Spleen (tissue), 11 donors: ENCODE measurements around the gene C6orf141. TPM values are rescaled to one million over a fixed set of nuclear protein-coding genes. Genes with fewer than 3 reads are reported as not detected.

Experiments
- DNase-seq: peaks from one replicate; pipeline ENCODE4 v3.0.0-alpha.2; 2020
- H3K27ac ChIP-seq, 8 donors: fragments of 200-600 bp; sonication (generic) in 7 of 8; 1 replicate in 4 of 8; 2 replicates in 4 of 8; pipeline versions ENCODE4 v1.5.0 to v1.8.0; 2016 to 2021; ENCODE audit warnings: inconsistent platforms in 4 of 8, mild to moderate bottlenecking in 4 of 8, moderate library complexity in 1 of 8
- H3K27me3 ChIP-seq, 7 donors: fragments of 200-600 bp; sonication (generic) in 6 of 7; replicated peaks in 1 of 7; 1 replicate in 4 of 7; 2 replicates in 3 of 7; pipeline versions ENCODE4 v1.5.0 to v1.8.0; 2016 to 2021; ENCODE audit warnings: inconsistent platforms in 3 of 7, mild to moderate bottlenecking in 1 of 7
- H3K36me3 ChIP-seq, 6 donors: fragments of 200-600 bp; sonication (generic) in 5 of 6; 1 replicate in 4 of 6; 2 replicates in 2 of 6; pipeline versions ENCODE4 v1.5.0 to v1.8.0; 2016 to 2021; ENCODE audit warnings: inconsistent platforms in 2 of 6
- H3K4me1 ChIP-seq, 6 donors: fragments of 200-600 bp; sonication (generic) in 5 of 6; 1 replicate in 3 of 6; 2 replicates in 3 of 6; pipeline versions ENCODE4 v1.5.0 to v1.8.0; 2016 to 2021; ENCODE audit warnings: inconsistent platforms in 3 of 6
- H3K4me3 ChIP-seq, 8 donors: fragments of 200-600 bp; sonication (generic) in 7 of 8; 1 replicate in 4 of 8; 2 replicates in 4 of 8; pipeline versions ENCODE4 v1.5.0 to v1.8.0; 2016 to 2021; ENCODE audit warnings: inconsistent platforms in 4 of 8, mild to moderate bottlenecking in 4 of 8, moderate library complexity in 2 of 8
- H3K9me3 ChIP-seq, 8 donors: fragments of 200-600 bp; sonication (generic) in 7 of 8; 1 replicate in 4 of 8; 2 replicates in 4 of 8; pipeline versions ENCODE4 v1.5.0 to v1.8.0; 2016 to 2021; ENCODE audit warnings: inconsistent platforms in 4 of 8
- CTCF ChIP-seq, 11 experiments: fragments of 200-600 bp in 7 of 11; fragments of 450-650 bp in 4 of 11; sonication (generic) in 4 of 11; IDR thresholded peaks in 8 of 11; conservative IDR thresholded peaks in 3 of 11; 1 replicate in 7 of 11; 2 replicates in 4 of 11; pipeline versions ENCODE4 v1.4.0 to v1.8.0; 2016 to 2021; ENCODE audit warnings: antibody characterized with exemption in 11 of 11, inconsistent platforms in 4 of 11, mild to moderate bottlenecking in 1 of 11
- POLR2A ChIP-seq, 3 donors: fragments of 450-650 bp; IDR thresholded peaks; one replicate each; pipeline ENCODE4 v1.5.1; 2017; ENCODE audit warnings: antibody characterized with exemption in 3 of 3, mild to moderate bottlenecking in 1 of 3
- POLR2AphosphoS5 ChIP-seq, 3 donors: sonication (generic); formaldehyde crosslinking; IDR thresholded peaks; one replicate each; pipeline ENCODE4 v1.5.1; 2017; ENCODE audit warnings: antibody characterized with exemption in 3 of 3
- WGBS, 5 donors: extraction: QIAGEN DNeasy Blood & Tissue Kit in 3 of 5; methylation state at CpG; one replicate each; pipeline versions ENCODE4 v1.1.5 to v1.1.7; 2013 to 2018; 5-methylcytosine and 5-hydroxymethylcytosine counted together
- intact Hi-C: fragments of 100-400 bp; cut with DNase I; formaldehyde crosslinking; loops from one replicate; pipeline ENCODE4 v1.15.0; 2023; ENCODE audit warnings: low total_unique reads
- polyA plus RNA-seq, 3 donors: library from polyadenylated mRNA; stranded (reverse); fragments of 200-250 nt; gene quantifications; one replicate each; pipeline ENCODE4 v1.2.1, GENCODE V29; 2013
- total RNA-seq, 7 donors: library from RNA; depleted of rRNA in 3 of 7; stranded (reverse); fragments of >200 nt in 3 of 7; fragmentation: NEBNext Ultra II Directional in 4 of 7; extraction: Animal tissue kit (Norgen Biotek cat#: 25700) in 4 of 7; gene quantifications; one replicate each; pipeline versions ENCODE4 v1.1.0 to v1.2.1, GENCODE V29; 2016 to 2021
- donor health status: healthy with polysubstance abuse.
- donor health status: DM: no; HTN: no; CAD: no; lungs with moderate emphysema.
- donor health status: DM: no; HTN: no; CAD: no.
- donor health status: Bipolar disorder and iron deficiency.
- donor health status: healthy.
- donor health status: DM: no; HTN: no; CAD: no.
- donor health status: DM: yes; HTN: yes; CAD: no.

The C6orf141 gene
- total and polyA plus RNA-seq, 10 donors = 0.12 TPM; not detected in 9

DNA sequence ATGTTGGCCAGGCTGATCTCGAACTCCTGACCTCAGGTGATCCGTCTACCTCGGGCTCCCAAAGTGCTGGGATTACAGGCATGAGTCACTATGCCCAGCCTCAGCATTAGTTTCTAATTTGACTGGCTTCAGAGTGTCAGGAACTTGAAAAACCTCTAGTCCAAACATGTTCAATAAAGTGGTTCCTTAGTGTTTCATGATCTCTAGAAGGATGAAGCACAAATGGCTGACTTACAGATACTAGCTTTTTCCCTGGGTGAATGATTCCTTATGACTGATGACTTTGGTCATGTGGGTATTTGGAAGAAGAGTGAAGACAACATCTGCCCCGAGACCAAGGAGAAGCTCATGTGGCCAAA is 34.3 kb upstream of the C6orf141 start:
- no peak for DNase-seq

DNA sequence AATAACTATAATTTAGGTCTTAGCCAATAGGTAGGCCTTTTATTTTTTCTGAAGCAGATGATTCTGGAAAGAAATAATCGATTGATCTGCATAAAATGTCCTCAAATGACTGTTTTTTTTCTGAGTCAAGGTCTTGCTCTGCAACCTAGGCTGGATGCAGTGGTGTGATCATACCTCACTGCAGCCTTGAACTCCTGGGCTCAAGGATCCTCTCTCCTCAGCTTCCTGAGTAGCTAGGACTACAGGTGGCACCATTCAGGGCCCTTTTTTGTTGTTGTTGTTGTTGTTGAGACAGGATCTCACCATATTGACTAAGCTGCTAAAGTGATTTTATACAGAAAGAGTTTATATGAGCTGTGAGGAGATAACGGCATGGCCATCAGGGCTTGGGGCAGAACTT is 32.5 kb upstream of the C6orf141 start:
- 82 to 92% (median 85%) methylated on average over 2 of the region's 2 CpGs for WGBS, 5 donors
- no peak overlapping the region for H3K27ac ChIP-seq
- TF ChIP-seq POLR2A (IDR thresholded peaks at IDR 0.05) (no peak), POLR2AphosphoS5 (IDR thresholded peaks at IDR 0.05) (no peak), CTCF (IDR thresholded peaks at IDR 0.05 in 8 of 11, conservative IDR thresholded peaks at IDR 0.05 in 3 of 11) (no peak)
- H3K9me3 ChIP-seq = no peaks in the 10 kb centered on the region
- H3K36me3 ChIP-seq = no peaks in the 10 kb centered on the region
- DNase-seq = no peak
- intact Hi-C loops = no loop called here
- peaks cover 0 to 5% (median 0%) of the 10 kb centered on the region in 7 donors for H3K27me3 ChIP-seq
- no peak overlapping the region for H3K4me3 ChIP-seq
- no peaks in the 10 kb centered on the region for H3K4me1 ChIP-seq

More for the DNA sequence above, 34.3 kb upstream of the C6orf141 start:
- Histone ChIP-seq H3K27me3 (peaks cover 0 to 11% (median 0%) of the 10 kb centered on the region in 7 donors), H3K4me3 (no peak overlapping the region), H3K36me3 (no peaks in the 10 kb centered on the region), H3K27ac (no peak overlapping the region), H3K4me1 (no peaks in the 10 kb centered on the region), H3K9me3 (no peaks in the 10 kb centered on the region)
- 79 to 92% (median 84%) methylated on average over 4 of the region's 4 CpGs for WGBS, 5 donors
- TF ChIP-seq POLR2A (IDR thresholded peaks at IDR 0.05) = no peak
- no peak for TF ChIP-seq POLR2AphosphoS5 (IDR thresholded peaks at IDR 0.05)
- TF ChIP-seq CTCF (IDR thresholded peaks at IDR 0.05 in 8 of 11, conservative IDR thresholded peaks at IDR 0.05 in 3 of 11) = no peak
- intact Hi-C loops = no loop called here

GRCh38 chr6:49519660-49520059 is 30.8 kb upstream of the C6orf141 start:
- TF ChIP-seq CTCF (IDR thresholded peaks at IDR 0.05 in 8 of 11, conservative IDR thresholded peaks at IDR 0.05 in 3 of 11) (no peak), POLR2AphosphoS5 (IDR thresholded peaks at IDR 0.05) (no peak), POLR2A (IDR thresholded peaks at IDR 0.05) (no peak)
- WGBS, 5 donors = 55 to 89% (median 76%) methylated on average over 1 of the region's 1 CpG

DNA sequence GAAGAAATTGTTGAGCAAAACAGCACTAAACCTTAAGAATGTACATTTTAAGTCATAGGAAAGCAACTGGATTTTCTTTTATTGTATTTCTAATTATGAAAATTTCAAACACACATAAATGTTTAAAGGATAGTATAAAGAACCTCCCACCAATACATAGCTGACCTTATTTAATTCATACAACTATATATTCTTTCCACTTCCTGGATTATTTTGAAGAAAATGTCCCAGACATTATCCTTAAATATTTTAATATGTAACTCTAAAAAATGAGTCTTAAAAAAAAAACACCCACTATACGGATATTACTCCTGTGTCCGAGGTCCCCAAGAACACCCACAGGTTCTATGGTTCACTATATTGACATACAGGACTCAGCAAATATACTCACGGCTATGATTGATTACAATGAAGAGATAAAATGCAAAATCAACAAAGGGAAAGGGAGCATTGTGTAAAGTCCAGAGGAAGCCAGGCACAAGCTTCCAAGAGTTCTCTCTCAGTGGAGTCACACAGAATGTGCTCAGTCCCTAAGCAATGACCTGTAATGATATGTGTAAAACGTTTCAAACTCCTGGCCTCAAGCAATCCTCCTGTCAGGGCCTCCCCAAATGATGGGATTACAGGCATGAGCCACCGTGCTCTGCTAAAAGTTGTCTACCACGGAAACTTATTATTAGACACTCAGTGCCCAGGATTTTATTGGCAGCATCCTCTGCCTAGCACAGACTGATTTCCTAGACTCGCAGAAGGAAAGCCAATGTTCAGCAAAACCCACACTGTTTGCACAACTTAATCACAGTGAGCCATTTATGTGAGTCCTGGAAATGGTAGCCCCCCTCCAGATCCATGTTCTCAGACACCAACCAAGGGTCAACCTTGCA is 27.5 kb upstream of the C6orf141 start:
- TF ChIP-seq POLR2AphosphoS5 (IDR thresholded peaks at IDR 0.05) = no peak
- no peak for TF ChIP-seq POLR2A (IDR thresholded peaks at IDR 0.05)
- Histone ChIP-seq H3K27ac (no peak overlapping the region), H3K36me3 (no peaks in the 10 kb centered on the region), H3K4me1 (no peaks in the 10 kb centered on the region), H3K4me3 (no peak overlapping the region), H3K27me3 (peaks cover 0 to 8% (median 0%) of the 10 kb centered on the region in 7 donors), H3K9me3 (no peaks in the 10 kb centered on the region)
- WGBS, 5 donors = 76 to 86% (median 85%) methylated on average over 7 of the region's 7 CpGs
- no peak for DNase-seq
- intact Hi-C loops = no loop called here

More at GRCh38 chr6:49519660-49520059, 30.8 kb upstream of the C6orf141 start:
- Histone ChIP-seq H3K27me3 (no peaks in the 10 kb centered on the region), H3K9me3 (no peaks in the 10 kb centered on the region), H3K4me3 (no peak overlapping the region), H3K36me3 (no peaks in the 10 kb centered on the region), H3K27ac (no peak overlapping the region), H3K4me1 (no peaks in the 10 kb centered on the region)
- no peak for DNase-seq
- intact Hi-C loops = no loop called here
